B cell (primary cell): ENCODE measurements around the gene CALML6. TPM values are rescaled to one million over a fixed set of nuclear protein-coding genes. Genes with fewer than 3 reads are reported as not detected.

Source experiments
- ATAC-seq: fragments of 200-7000 bp; cut with Tn5 transposase; one replicate; pipeline ENCODE4 v1.10.0; 2021; ENCODE audit warnings: low read depth, mild to moderate bottlenecking, moderate number of reproducible peaks, moderate library complexity
- CTCF ChIA-PET: fragments of 350-600 bp; sonication (Branson Sonifier 250); formaldehyde crosslinking; loops from one replicate; lab custom pipeline; 2021; ENCODE audit warnings: antibody characterized with exemption, inconsistent platforms; lab: Charles Lee
- POLR2A ChIA-PET: fragments of 350-600 bp; sonication (Branson Sonifier 250); formaldehyde crosslinking; loops from one replicate; lab custom pipeline; 2021; ENCODE audit warnings: antibody characterized with exemption; lab: Charles Lee
- DNase-seq: peaks from one replicate; pipeline ENCODE4 v3.0.0; 2013
- H2AFZ ChIP-seq: 2 replicates; pipeline ENCODE4 v1.6.1; 2012; ENCODE audit warnings: mild to moderate bottlenecking, low read depth, low read length; ENCODE audit not compliant: insufficient read depth, poor library complexity, severe bottlenecking
- H3K27ac ChIP-seq, 2 donors: 1 replicate in 1 of 2; 2 replicates in 1 of 2; pipeline ENCODE4 v1.5.1; 2012 to 2013; ENCODE audit warnings: low read length in 2 of 2, mild to moderate bottlenecking in 2 of 2, moderate library complexity in 1 of 2
- H3K27me3 ChIP-seq, 4 experiments: fragments of 200-600 bp in 1 of 4; sonication (generic) in 1 of 4; replicated peaks in 1 of 4; 1 replicate in 2 of 4; 2 replicates in 2 of 4; pipeline versions ENCODE4 v1.6.1 to v1.7.0; 2013 to 2016; ENCODE audit warnings: low read length in 3 of 4, mild to moderate bottlenecking in 2 of 4, mixed read lengths in 1 of 4, moderate library complexity in 1 of 4; ENCODE audit not compliant: insufficient read depth in 4 of 4, control insufficient read depth in 3 of 4; ENCODE audit errors: control extremely low read depth in 1 of 4
- H3K36me3 ChIP-seq, 2 experiments: replicated peaks in 1 of 2; 1 replicate in 1 of 2; 2 replicates in 1 of 2; pipeline versions ENCODE4 v1.6.1 to v1.7.1; 2013; ENCODE audit warnings: low read length in 1 of 2; ENCODE audit not compliant: insufficient read depth in 2 of 2, control insufficient read depth in 1 of 2; ENCODE audit errors: control extremely low read depth in 1 of 2, extremely low read depth in 1 of 2
- H3K4me1 ChIP-seq, 2 donors: fragments of 200-600 bp in 1 of 2; sonication (generic) in 1 of 2; 1 replicate in 1 of 2; 2 replicates in 1 of 2; pipeline versions ENCODE4 v1.5.1 to v1.6.1; 2013 to 2017; ENCODE audit warnings: low read length in 2 of 2; ENCODE audit not compliant: control insufficient read depth in 2 of 2, insufficient read depth in 2 of 2
- H3K4me2 ChIP-seq: replicated peaks from 2 replicates; pipeline ENCODE3; 2012; ENCODE audit warnings: mild to moderate bottlenecking, low read depth, low read length; ENCODE audit not compliant: poor library complexity, severe bottlenecking
- H3K4me3 ChIP-seq, 5 experiments: fragments of 200-600 bp in 1 of 5; sonication (generic) in 1 of 5; 1 replicate in 3 of 5; 2 replicates in 2 of 5; pipeline versions ENCODE4 v1.5.1 to v1.7.0; 2011 to 2016; ENCODE audit warnings: low read length in 4 of 5, mild to moderate bottlenecking in 4 of 5, low read depth in 2 of 5, control low read depth in 1 of 5, moderate library complexity in 1 of 5; ENCODE audit not compliant: insufficient read depth in 1 of 5; ENCODE audit errors: control extremely low read depth in 1 of 5, extremely low read depth in 1 of 5
- H3K79me2 ChIP-seq: fragments of 200-600 bp; sonication (generic); one replicate; pipeline ENCODE4 v1.6.0; 2016; ENCODE audit warnings: low read length; ENCODE audit not compliant: control insufficient read depth, insufficient read depth
- H3K9ac ChIP-seq: fragments of 200-600 bp; sonication (generic); 2 replicates; pipeline ENCODE4 v1.6.1; 2017; ENCODE audit warnings: mild to moderate bottlenecking, low read length, moderate library complexity
- H3K9me3 ChIP-seq, 3 donors: one replicate each; pipeline versions ENCODE4 v1.6.1 to v1.7.1; 2013; ENCODE audit warnings: low read length in 2 of 3; ENCODE audit not compliant: control insufficient read depth in 2 of 3, insufficient read depth in 1 of 3; ENCODE audit errors: control extremely low read depth in 1 of 3
- H4K20me1 ChIP-seq: 2 replicates; pipeline ENCODE4 v1.6.0; 2012; ENCODE audit warnings: mild to moderate bottlenecking, low read length; ENCODE audit not compliant: insufficient read depth, control insufficient read depth, poor library complexity, severe bottlenecking
- H3K27ac Mint-ChIP-seq: one replicate; pipeline ENCODE4 v1.8.0; 2021; ENCODE audit warnings: mixed read lengths
- H3K27me3 Mint-ChIP-seq: one replicate; pipeline ENCODE4 v1.8.0; 2021; ENCODE audit warnings: mixed read lengths
- H3K4me1 Mint-ChIP-seq: one replicate; pipeline ENCODE4 v1.8.0; 2021; ENCODE audit warnings: mixed read lengths
- H3K4me3 Mint-ChIP-seq: one replicate; pipeline ENCODE4 v1.8.0; 2021; ENCODE audit warnings: mixed read lengths
- H3K9me3 Mint-ChIP-seq: one replicate; pipeline ENCODE4 v1.8.0; 2022; ENCODE audit warnings: mixed read lengths; ENCODE audit not compliant: insufficient read depth
- EZH2 ChIP-seq: IDR thresholded peaks from 2 replicates; pipeline ENCODE4 v1.6.1; 2012; ENCODE audit warnings: borderline replicate concordance, low read depth, mild to moderate bottlenecking, moderate library complexity, low read length; ENCODE audit not compliant: insufficient read depth, poor library complexity, severe bottlenecking
- WGBS: methylation state at CpG from one replicate; pipeline ENCODE4 v1.1.5; 2013; ENCODE audit warnings: missing lambda C conversion rate; ENCODE audit not compliant: insufficient coverage; 5-methylcytosine and 5-hydroxymethylcytosine counted together
- intact Hi-C: fragments of 100-400 bp; cut with micrococcal nuclease; formaldehyde crosslinking; loops from one replicate; pipeline ENCODE4 v1.10.0; 2022
- polyA plus RNA-seq: library from polyadenylated mRNA; depleted of rRNA; stranded (reverse); fragments of >200 nt; gene quantifications from 2 replicates; pipeline ENCODE4 v1.2.3, GENCODE V29; 2012
- total RNA-seq, 2 donors: library from RNA; stranded (reverse); fragments of 120-200 nt in 1 of 2; gene quantifications; 1 replicate in 1 of 2; 2 replicates in 1 of 2; pipeline versions ENCODE4 v1.2.3 to v1.2.4, GENCODE V29; 2013 to 2022
- TF ChIP-seq, protein P1 (sequence below): fragments of 200-600 bp; IDR thresholded peaks from one replicate; pipeline ENCODE4 v1.8.0; 2022; ENCODE audit warnings: antibody characterized with exemption, mild to moderate bottlenecking

Gene CALML6
- total and polyA plus RNA-seq, 2 donors (not counting 1 experiment from before 2014, with no cell fraction given), result 0.64 to 2.0 TPM

DNA sequence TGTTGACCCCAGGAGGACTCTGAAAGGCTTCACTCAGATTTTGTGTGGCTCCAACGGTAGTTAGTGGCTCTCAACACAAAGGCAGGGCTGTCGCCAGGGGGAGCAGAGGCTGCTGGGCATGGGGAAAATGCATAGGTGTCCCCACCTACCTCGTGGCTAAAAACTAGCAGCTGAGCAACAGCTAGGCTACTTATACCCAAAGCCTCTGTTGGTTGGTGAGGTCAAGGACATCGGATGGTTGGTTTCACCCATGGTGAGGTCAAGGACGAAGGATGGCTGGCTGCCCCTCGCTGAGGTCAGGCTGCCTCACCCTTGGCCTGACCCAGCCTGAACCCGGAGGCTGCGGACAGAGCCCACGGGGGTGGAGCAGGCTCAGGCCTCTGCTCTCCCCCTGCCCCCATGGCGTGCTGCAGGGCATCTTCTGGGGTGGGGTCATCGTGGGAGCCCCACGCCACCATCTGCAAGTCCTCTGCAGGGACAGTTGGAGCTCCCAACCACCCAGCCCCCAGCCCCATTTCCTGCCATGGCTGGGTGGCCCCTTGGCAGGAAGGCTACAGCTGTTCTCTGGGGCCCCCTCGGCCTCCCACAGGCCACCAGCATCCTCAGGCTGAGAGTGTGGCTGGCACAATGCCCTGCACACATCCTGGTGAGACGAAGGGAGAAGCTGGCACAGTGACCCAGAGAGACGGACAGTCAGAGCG is 15.6 kb upstream of the CALML6 start:
- Histone ChIP-seq H2AFZ (peak overlapping the region; percentile 22), H3K4me3 (no peak overlapping the region), H3K4me2 (peak overlapping the region; percentile 43), H3K27me3 (no peaks in the 10 kb centered on the region), H3K79me2 (peaks cover 12% of the 10 kb centered on the region), H3K9ac (no peak overlapping the region), H3K27ac (no peak overlapping the region), H3K36me3 (no peaks in the 10 kb centered on the region), H4K20me1 (no peaks in the 10 kb centered on the region), H3K9me3 (peaks cover 0 to 10% (median 0%) of the 10 kb centered on the region in 3 donors), H3K4me1 (peaks cover 32 to 48% of the 10 kb centered on the region in 2 donors)
- ATAC-seq, result peak; percentile 31
- intact Hi-C loops, result no loop called here
- Mint-ChIP-seq H3K4me1 (peaks cover 37% of the 10 kb centered on the region), H3K9me3 (no peaks in the 10 kb centered on the region), H3K27me3 (no peaks in the 10 kb centered on the region), H3K27ac (peak overlapping the region; percentile 71), H3K4me3 (no peak overlapping the region)
- ChIA-PET POLR2A (interaction anchor here (0.5 to 2.1 kb wide), 3 partner anchors 12 to 120 kb away, joined by 3 to 8 read pairs (median 4); no protein-coding TSS in a partner anchor), CTCF (interaction anchor here (0.6 to 7.1 kb wide), 4 partner anchors 7 to 220 kb away, joined by 3 to 67 read pairs (median 4); no protein-coding TSS in a partner anchor)
- WGBS, result 9% methylated on average over 13 of the region's 16 CpGs
- peak; percentile 57 for DNase-seq
- no peak for TF ChIP-seq EZH2
- TF ChIP-seq, protein P1, sequence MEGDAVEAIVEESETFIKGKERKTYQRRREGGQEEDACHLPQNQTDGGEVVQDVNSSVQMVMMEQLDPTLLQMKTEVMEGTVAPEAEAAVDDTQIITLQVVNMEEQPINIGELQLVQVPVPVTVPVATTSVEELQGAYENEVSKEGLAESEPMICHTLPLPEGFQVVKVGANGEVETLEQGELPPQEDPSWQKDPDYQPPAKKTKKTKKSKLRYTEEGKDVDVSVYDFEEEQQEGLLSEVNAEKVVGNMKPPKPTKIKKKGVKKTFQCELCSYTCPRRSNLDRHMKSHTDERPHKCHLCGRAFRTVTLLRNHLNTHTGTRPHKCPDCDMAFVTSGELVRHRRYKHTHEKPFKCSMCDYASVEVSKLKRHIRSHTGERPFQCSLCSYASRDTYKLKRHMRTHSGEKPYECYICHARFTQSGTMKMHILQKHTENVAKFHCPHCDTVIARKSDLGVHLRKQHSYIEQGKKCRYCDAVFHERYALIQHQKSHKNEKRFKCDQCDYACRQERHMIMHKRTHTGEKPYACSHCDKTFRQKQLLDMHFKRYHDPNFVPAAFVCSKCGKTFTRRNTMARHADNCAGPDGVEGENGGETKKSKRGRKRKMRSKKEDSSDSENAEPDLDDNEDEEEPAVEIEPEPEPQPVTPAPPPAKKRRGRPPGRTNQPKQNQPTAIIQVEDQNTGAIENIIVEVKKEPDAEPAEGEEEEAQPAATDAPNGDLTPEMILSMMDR, result no peak

DNA sequence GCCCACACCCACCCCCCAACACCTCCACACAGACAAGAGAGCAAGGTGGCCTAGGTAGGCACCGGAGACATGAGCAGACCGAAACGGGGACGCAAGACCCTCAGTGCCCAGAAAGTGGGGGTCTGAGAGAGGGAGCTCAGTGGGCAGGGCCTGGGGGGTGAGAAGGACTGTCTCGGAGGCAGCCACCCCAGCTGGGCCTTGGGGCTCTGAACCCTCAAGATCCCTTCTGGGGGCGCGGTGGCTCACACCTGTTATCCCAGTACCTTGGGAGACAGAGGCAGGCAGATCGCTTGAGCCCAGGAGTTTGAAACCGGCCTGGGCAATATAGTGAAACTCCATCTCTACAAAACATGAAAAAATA is 15.1 kb upstream of the CALML6 start:
- Mint-ChIP-seq H3K27ac (peak overlapping the region; percentile 71), H3K4me3 (no peak overlapping the region), H3K4me1 (peaks cover 32% of the 10 kb centered on the region), H3K27me3 (no peaks in the 10 kb centered on the region), H3K9me3 (no peaks in the 10 kb centered on the region)
- ATAC-seq, result no peak
- Histone ChIP-seq H3K27me3 (no peaks in the 10 kb centered on the region), H3K9me3 (peaks cover 0 to 10% (median 0%) of the 10 kb centered on the region in 3 donors), H3K79me2 (peaks cover 12% of the 10 kb centered on the region), H2AFZ (peak overlapping the region; percentile 22), H3K4me3 (no peak overlapping the region), H3K9ac (no peak overlapping the region), H3K27ac (no peak overlapping the region), H3K36me3 (no peaks in the 10 kb centered on the region), H4K20me1 (no peaks in the 10 kb centered on the region), H3K4me1 (peaks cover 27 to 43% of the 10 kb centered on the region in 2 donors), H3K4me2 (peak overlapping the region; percentile 43)
- 38% methylated on average over 7 of the region's 9 CpGs for WGBS
- no peak for TF ChIP-seq EZH2
- TF ChIP-seq, protein P1, result no peak
- POLR2A ChIA-PET, result interaction anchor here (0.7 kb wide), 1 partner anchor 30 kb away, joined by 3 read pairs; no protein-coding TSS in a partner anchor
- no peak for DNase-seq
- intact Hi-C loops, result no loop called here
- CTCF ChIA-PET, result interaction anchor here (0.9 to 7.1 kb wide), 3 partner anchors 7 to 123 kb away, joined by 3 to 67 read pairs (median 5); no protein-coding TSS in a partner anchor
